HepG2 (cell line): ENCODE data around the gene IGLL1. TPM values are rescaled to one million over a fixed set of nuclear protein-coding genes. Genes with fewer than 3 reads are reported as not detected.

ENCODE experiments used
- ASH2L ChIP-seq: fragments of 300-600, 200-600 bp; sonication (generic); IDR thresholded peaks from 2 replicates; pipeline ENCODE4 v1.7.0; 2017; ENCODE audit warnings: low read depth, mild to moderate bottlenecking, moderate library complexity, mixed read lengths, low read length; ENCODE audit not compliant: insufficient read length
- CERS6 ChIP-seq: sonication (generic); formaldehyde crosslinking; IDR thresholded peaks from 2 replicates; pipeline ENCODE4 v1.5.0; 2020; ENCODE audit warnings: missing genetic modification reagents
- FLYWCH1 ChIP-seq: sonication (generic); formaldehyde crosslinking; IDR thresholded peaks from 2 replicates; pipeline ENCODE4 v1.8.1; 2023; ENCODE audit warnings: mild to moderate bottlenecking, missing genetic modification reagents
- HDAC6 ChIP-seq: fragments of 200-600 bp; sonication (generic); IDR thresholded peaks from 2 replicates; pipeline ENCODE4 v1.7.0; 2017; ENCODE audit warnings: mild to moderate bottlenecking, antibody characterized with exemption, low read length, low read depth
- HNRNPLL ChIP-seq: fragments of 200-400 bp; formaldehyde crosslinking; IDR thresholded peaks from 2 replicates; pipeline ENCODE4 v1.6.1; 2017; ENCODE audit warnings: mild to moderate bottlenecking, low read depth, low read length; ENCODE audit not compliant: poor library complexity, severe bottlenecking
- HOXA5 ChIP-seq: sonication (generic); formaldehyde crosslinking; IDR thresholded peaks from 2 replicates; pipeline ENCODE4 v1.4.0; 2020; ENCODE audit warnings: missing genetic modification reagents
- IRF1 ChIP-seq: sonication (generic); formaldehyde crosslinking; IDR thresholded peaks from 2 replicates; pipeline ENCODE4 v1.4.0; 2020; ENCODE audit warnings: low read depth, mild to moderate bottlenecking, missing genetic modification reagents
- ISX ChIP-seq: sonication (generic); formaldehyde crosslinking; conservative IDR thresholded peaks from 2 replicates; pipeline ENCODE4 v1.5.0; 2020; ENCODE audit warnings: missing genetic modification reagents
- JUN ChIP-seq: sonication (generic); formaldehyde crosslinking; IDR thresholded peaks from 2 replicates; pipeline ENCODE4 v1.4.0; 2020; ENCODE audit warnings: mild to moderate bottlenecking, missing genetic modification reagents
- NBN ChIP-seq: fragments of 450-650 bp; conservative IDR thresholded peaks from 2 replicates; pipeline ENCODE4 v1.6.1; 2017
- POGZ ChIP-seq: sonication (generic); formaldehyde crosslinking; IDR thresholded peaks from 2 replicates; pipeline ENCODE4 v1.4.0; 2020; ENCODE audit warnings: mild to moderate bottlenecking, missing genetic modification reagents
- STAT5B ChIP-seq: sonication (generic); formaldehyde crosslinking; IDR thresholded peaks from 2 replicates; pipeline ENCODE4 v1.4.0; 2020; ENCODE audit warnings: missing genetic modification reagents
- TSC22D2 ChIP-seq: sonication (generic); formaldehyde crosslinking; IDR thresholded peaks from 2 replicates; pipeline ENCODE4 v1.5.1; 2020; ENCODE audit warnings: missing genetic modification reagents, mild to moderate bottlenecking, borderline replicate concordance
- XBP1 ChIP-seq: sonication (generic); formaldehyde crosslinking; IDR thresholded peaks from 2 replicates; pipeline ENCODE4 v1.5.0; 2020; ENCODE audit warnings: missing genetic modification reagents
- ZFP62 ChIP-seq: sonication (generic); formaldehyde crosslinking; IDR thresholded peaks from 2 replicates; pipeline ENCODE4 v1.4.0; 2020; ENCODE audit warnings: missing genetic modification reagents
- ZNF350 ChIP-seq: sonication (generic); formaldehyde crosslinking; IDR thresholded peaks from 2 replicates; pipeline ENCODE4 v1.4.0; 2020; ENCODE audit warnings: mild to moderate bottlenecking, low read depth, missing genetic modification reagents, borderline replicate concordance
- ZNF460 ChIP-seq: sonication (generic); formaldehyde crosslinking; IDR thresholded peaks from 2 replicates; pipeline ENCODE4 v1.5.1; 2020; ENCODE audit warnings: missing genetic modification reagents, mild to moderate bottlenecking, borderline replicate concordance
- ZNF552 ChIP-seq: sonication (generic); formaldehyde crosslinking; IDR thresholded peaks from 2 replicates; pipeline ENCODE4 v1.9.0; 2022; ENCODE audit warnings: missing genetic modification reagents, mild to moderate bottlenecking, borderline replicate concordance
- ZNF660 ChIP-seq: sonication (generic); formaldehyde crosslinking; IDR thresholded peaks from 2 replicates; pipeline ENCODE4 v1.5.1; 2020; ENCODE audit warnings: mild to moderate bottlenecking, low read depth, missing genetic modification reagents, borderline replicate concordance
- polyA plus RNA-seq, 8 experiments: library from polyadenylated mRNA; depleted of rRNA in 3 of 8; stranded (reverse) in 7 of 8; unstranded in 1 of 8; fragments of >200 nt; fragmentation: Illumina TruSeq in 4 of 8; extraction: Trizol in 4 of 8; gene quantifications; 2 replicates each; pipeline versions ENCODE4 v1.2.1 to v1.2.3, GENCODE V29; 2011 to 2016; ENCODE audit warnings: low read depth in 4 of 8, missing spikeins in 1 of 8, mixed read lengths in 1 of 8; ENCODE audit not compliant: insufficient read depth in 1 of 8
- total RNA-seq, 5 experiments: library from RNA; depleted of rRNA; stranded (reverse); fragments of >200 nt; fragmentation: Illumina TruSeq; extraction: Trizol; gene quantifications; 2 replicates each; pipeline ENCODE4 v1.2.3, GENCODE V29; 2016; ENCODE audit warnings: low read depth in 1 of 5
- TF ChIP-seq, protein P1 (sequence below): sonication (generic); formaldehyde crosslinking; IDR thresholded peaks from 2 replicates; pipeline ENCODE4 v1.5.0; 2020; ENCODE audit warnings: missing genetic modification reagents
- TF ChIP-seq, protein P2 (sequence below): sonication (generic); formaldehyde crosslinking; IDR thresholded peaks from 2 replicates; pipeline ENCODE4; 2020; ENCODE audit warnings: missing genetic modification reagents, mild to moderate bottlenecking, borderline replicate concordance
- TF ChIP-seq, protein P3 (sequence below): IDR thresholded peaks from 2 replicates; pipeline ENCODE4 v1.6.1; 2016; ENCODE audit warnings: mild to moderate bottlenecking

IGLL1 gene
- total and polyA plus RNA-seq, 2 of the 13 experiments (the other 11 are each of a cell fraction or from before 2014, with no cell fraction given), result not detected

GRCh38 chr22:23565915-23566704, 14.0 kb downstream of the IGLL1 start (continued):
- TF ChIP-seq HNRNPLL (no peak), POGZ (CRISPR knock-in tag) (no peak; the same call in 1 of the 2 replicates), XBP1 (CRISPR knock-in tag) (no peak), ZNF552 (no peak), ZNF660 (CRISPR knock-in tag) (no peak), TSC22D2 (CRISPR knock-in tag) (no peak), JUN (CRISPR knock-in tag) (no peak), ISX (CRISPR knock-in tag) (no peak), HOXA5 (CRISPR knock-in tag) (no peak), ZNF350 (CRISPR knock-in tag) (no peak), HDAC6 (no peak), FLYWCH1 (CRISPR knock-in tag) (no peak), CERS6 (no peak), ZFP62 (CRISPR knock-in tag) (no peak), ASH2L (peak; percentile 22), ZNF460 (CRISPR knock-in tag) (no peak), NBN (no peak), IRF1 (no peak), STAT5B (no peak)
- TF ChIP-seq, protein P1, sequence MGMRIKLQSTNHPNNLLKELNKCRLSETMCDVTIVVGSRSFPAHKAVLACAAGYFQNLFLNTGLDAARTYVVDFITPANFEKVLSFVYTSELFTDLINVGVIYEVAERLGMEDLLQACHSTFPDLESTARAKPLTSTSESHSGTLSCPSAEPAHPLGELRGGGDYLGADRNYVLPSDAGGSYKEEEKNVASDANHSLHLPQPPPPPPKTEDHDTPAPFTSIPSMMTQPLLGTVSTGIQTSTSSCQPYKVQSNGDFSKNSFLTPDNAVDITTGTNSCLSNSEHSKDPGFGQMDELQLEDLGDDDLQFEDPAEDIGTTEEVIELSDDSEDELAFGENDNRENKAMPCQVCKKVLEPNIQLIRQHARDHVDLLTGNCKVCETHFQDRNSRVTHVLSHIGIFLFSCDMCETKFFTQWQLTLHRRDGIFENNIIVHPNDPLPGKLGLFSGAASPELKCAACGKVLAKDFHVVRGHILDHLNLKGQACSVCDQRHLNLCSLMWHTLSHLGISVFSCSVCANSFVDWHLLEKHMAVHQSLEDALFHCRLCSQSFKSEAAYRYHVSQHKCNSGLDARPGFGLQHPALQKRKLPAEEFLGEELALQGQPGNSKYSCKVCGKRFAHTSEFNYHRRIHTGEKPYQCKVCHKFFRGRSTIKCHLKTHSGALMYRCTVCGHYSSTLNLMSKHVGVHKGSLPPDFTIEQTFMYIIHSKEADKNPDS (CRISPR knock-in tag), result no peak
- TF ChIP-seq, protein P2, sequence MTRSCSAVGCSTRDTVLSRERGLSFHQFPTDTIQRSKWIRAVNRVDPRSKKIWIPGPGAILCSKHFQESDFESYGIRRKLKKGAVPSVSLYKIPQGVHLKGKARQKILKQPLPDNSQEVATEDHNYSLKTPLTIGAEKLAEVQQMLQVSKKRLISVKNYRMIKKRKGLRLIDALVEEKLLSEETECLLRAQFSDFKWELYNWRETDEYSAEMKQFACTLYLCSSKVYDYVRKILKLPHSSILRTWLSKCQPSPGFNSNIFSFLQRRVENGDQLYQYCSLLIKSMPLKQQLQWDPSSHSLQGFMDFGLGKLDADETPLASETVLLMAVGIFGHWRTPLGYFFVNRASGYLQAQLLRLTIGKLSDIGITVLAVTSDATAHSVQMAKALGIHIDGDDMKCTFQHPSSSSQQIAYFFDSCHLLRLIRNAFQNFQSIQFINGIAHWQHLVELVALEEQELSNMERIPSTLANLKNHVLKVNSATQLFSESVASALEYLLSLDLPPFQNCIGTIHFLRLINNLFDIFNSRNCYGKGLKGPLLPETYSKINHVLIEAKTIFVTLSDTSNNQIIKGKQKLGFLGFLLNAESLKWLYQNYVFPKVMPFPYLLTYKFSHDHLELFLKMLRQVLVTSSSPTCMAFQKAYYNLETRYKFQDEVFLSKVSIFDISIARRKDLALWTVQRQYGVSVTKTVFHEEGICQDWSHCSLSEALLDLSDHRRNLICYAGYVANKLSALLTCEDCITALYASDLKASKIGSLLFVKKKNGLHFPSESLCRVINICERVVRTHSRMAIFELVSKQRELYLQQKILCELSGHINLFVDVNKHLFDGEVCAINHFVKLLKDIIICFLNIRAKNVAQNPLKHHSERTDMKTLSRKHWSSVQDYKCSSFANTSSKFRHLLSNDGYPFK, result no peak
- TF ChIP-seq, protein P3, sequence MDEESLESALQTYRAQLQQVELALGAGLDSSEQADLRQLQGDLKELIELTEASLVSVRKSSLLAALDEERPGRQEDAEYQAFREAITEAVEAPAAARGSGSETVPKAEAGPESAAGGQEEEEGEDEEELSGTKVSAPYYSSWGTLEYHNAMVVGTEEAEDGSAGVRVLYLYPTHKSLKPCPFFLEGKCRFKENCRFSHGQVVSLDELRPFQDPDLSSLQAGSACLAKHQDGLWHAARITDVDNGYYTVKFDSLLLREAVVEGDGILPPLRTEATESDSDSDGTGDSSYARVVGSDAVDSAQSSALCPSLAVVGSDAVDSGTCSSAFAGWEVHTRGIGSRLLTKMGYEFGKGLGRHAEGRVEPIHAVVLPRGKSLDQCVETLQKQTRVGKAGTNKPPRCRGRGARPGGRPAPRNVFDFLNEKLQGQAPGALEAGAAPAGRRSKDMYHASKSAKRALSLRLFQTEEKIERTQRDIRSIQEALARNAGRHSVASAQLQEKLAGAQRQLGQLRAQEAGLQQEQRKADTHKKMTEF (CRISPR knock-in tag), result peak; percentile 32; the same call in 1 of the 2 replicates
